GM19455 (cell line): ENCODE results near the gene CRYGA.
"Not testable (repeated sequence)": the region's sequence is repeated elsewhere in the genome, so short reads cannot be mapped to it uniquely, and the experiment has no call there.

Source experiments
- ATAC-seq: cut with Tn5 transposase; IDR thresholded peaks from one replicate; pipeline ENCODE4 v1.9.1; 2021; ENCODE audit not compliant: unreplicated experiment

Gene CRYGA

GRCh38 chr2:208164951-208165755 is 1.8 kb upstream of the CRYGA start:
- no peak for ATAC-seq

- ATAC-seq, result no peak
Observed at GRCh38 chr2:208156439-208156838, 7.0 kb downstream of the CRYGA start.

- ATAC-seq, result no peak
Observed at GRCh38 chr2:208153156-208153555, 10.2 kb downstream of the CRYGA start.

GRCh38 chr2:208150956-208151355 is 12.4 kb downstream of the CRYGA start:
- no peak for ATAC-seq

- ATAC-seq, result no peak
Observed at GRCh38 chr2:208150094-208150493, 13.3 kb downstream of the CRYGA start.

- no peak for ATAC-seq
Observed at GRCh38 chr2:208148803-208149202, 14.6 kb downstream of the CRYGA start.

- no peak for ATAC-seq
Observed at GRCh38 chr2:208147759-208148158, 15.6 kb downstream of the CRYGA start.

- ATAC-seq, result no peak
Observed at GRCh38 chr2:208147008-208147407, 16.4 kb downstream of the CRYGA start.

GRCh38 chr2:208146006-208146405 is 17.4 kb downstream of the CRYGA start, which contains the start of gene CRYGB:
Gene CRYGB, minus strand, starts transcription at chr2:208146158. Its CDS starts 38 bp downstream, at chr2:208146120.
- no peak for ATAC-seq

GRCh38 chr2:208142925-208143799 is 20.2 kb downstream of the CRYGA start:
- ATAC-seq, result no peak

- no peak for ATAC-seq
Observed at GRCh38 chr2:208142240-208142924, 21.0 kb downstream of the CRYGA start.

- no peak for ATAC-seq
Observed at GRCh38 chr2:208139447-208139846, 23.9 kb downstream of the CRYGA start.

- not testable (repeated sequence) for ATAC-seq
Observed at GRCh38 chr2:208138334-208138733, 25.1 kb downstream of the CRYGA start.

- no peak for ATAC-seq
Observed at GRCh38 chr2:208136716-208137094, 26.7 kb downstream of the CRYGA start.

GRCh38 chr2:208135794-208136715 is 27.3 kb downstream of the CRYGA start:
- ATAC-seq, result no peak

- ATAC-seq, result no peak
Observed at GRCh38 chr2:208134928-208135586, 28.3 kb downstream of the CRYGA start.

- no peak for ATAC-seq
Observed at GRCh38 chr2:208130712-208131110, 32.7 kb downstream of the CRYGA start.

GRCh38 chr2:208129744-208130711 is 33.4 kb downstream of the CRYGA start, which contains the start of gene CRYGC:
Gene CRYGC, minus strand, starts transcription at chr2:208129828. Its CDS starts 36 bp downstream, at chr2:208129792.
- no peak for ATAC-seq
